HT-29 (cell line): Measurements from ENCODE around the gene OTOP3. TPM values are rescaled to one million over a fixed set of nuclear protein-coding genes. Genes with fewer than 3 reads are reported as not detected.
"Not testable (repeated sequence)": the region's sequence is repeated elsewhere in the genome, so short reads cannot be mapped to it uniquely, and the experiment has no call there.

Experiments used
- DNase-seq: peaks from one replicate; pipeline ENCODE4 v3.0.0-alpha.2; 2015; ENCODE audit warnings: low spot score
- total RNA-seq: library from RNA; depleted of rRNA; stranded (reverse); fragments of >200 nt; shearing (Covaris generic); gene quantifications from 2 replicates; pipeline ENCODE4 v1.2.3, GENCODE V29; 2014; rRNA removed

Gene OTOP3
- total RNA-seq, 1 experiment from 2014 or later = not detected

DNA sequence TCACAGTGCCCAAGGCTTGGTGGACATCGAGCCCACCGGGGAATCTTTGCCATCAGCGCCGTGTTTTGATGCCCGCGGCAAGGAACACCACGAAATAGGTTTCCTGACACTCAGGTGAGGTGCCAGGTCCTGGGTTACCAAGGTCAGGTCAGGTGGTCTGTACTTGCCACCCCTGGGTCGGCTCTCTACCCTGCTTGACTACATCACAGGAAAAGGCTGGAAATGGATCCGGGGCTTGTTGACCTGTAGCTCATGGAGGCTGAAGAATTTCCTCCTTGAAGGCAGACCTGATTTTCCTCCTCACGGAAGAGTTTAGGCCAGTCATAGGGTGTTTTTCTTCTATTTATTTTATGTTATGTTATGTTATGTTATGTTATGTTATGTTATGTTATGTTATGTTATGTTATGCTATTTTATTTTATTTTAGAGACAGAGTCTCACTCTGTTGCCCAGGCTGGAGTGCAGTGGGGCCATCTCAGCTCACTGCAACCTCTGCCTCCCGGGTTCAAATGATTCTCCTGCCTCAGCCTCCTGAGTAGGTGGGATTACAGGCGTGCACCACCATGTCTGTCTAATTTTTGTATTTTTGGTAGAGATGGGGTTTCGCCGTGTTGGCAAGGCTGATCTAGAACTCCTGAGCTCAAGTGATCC lies 47.1 kb downstream of the OTOP3 start:
- DNase-seq = not testable (repeated sequence)

DNA sequence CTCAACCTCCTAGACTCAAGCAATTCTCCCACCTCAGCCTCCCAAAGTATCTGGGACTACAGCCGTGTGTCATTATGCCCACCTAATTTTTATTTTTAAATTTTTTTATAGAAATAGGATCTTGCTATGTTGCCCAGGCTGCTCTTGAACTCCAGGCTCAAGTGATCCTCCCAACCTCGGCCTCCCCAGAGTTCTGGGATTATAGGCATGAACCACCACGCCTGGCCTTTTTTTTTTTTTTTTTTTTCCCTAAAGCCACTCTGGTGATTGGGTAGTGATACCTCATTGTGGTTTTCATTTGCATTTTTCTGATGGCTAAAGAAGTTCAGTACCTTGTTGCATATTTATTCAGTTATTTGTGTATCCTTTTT lies 50.5 kb downstream of the OTOP3 start:
- DNase-seq = no peak

DNA sequence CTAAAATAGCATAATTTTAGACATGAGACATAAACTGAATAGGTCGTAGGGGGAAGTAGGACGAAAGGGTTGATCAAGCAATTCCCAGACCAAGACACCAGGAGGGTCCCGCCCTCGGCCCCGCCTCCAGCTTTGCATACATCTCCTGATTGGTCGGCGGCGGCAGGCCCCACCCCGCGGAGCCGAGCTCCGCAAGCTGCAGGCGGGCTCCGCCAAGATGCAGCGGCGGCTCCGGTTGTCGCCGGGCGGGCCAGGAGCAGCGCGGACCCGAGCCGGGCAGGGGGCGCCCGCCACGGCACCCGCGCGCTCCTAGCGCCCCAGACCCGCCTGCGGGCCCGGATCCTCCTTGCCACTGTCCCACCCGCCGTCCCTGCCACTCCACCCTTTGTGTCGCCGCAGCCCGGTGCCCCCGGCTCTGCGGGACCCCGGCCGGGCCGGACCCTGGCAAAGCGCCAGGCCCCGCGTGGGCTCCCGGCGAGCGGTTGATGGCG lies 51.8 kb downstream of the OTOP3 start, which contains the start of gene CDR2L:
Gene CDR2L (plus strand): TSS at position 215 of the 491 bp plus-strand sequence. CDS start 412 bp downstream, outside the sequence.
- peak; percentile 92 for DNase-seq

DNA sequence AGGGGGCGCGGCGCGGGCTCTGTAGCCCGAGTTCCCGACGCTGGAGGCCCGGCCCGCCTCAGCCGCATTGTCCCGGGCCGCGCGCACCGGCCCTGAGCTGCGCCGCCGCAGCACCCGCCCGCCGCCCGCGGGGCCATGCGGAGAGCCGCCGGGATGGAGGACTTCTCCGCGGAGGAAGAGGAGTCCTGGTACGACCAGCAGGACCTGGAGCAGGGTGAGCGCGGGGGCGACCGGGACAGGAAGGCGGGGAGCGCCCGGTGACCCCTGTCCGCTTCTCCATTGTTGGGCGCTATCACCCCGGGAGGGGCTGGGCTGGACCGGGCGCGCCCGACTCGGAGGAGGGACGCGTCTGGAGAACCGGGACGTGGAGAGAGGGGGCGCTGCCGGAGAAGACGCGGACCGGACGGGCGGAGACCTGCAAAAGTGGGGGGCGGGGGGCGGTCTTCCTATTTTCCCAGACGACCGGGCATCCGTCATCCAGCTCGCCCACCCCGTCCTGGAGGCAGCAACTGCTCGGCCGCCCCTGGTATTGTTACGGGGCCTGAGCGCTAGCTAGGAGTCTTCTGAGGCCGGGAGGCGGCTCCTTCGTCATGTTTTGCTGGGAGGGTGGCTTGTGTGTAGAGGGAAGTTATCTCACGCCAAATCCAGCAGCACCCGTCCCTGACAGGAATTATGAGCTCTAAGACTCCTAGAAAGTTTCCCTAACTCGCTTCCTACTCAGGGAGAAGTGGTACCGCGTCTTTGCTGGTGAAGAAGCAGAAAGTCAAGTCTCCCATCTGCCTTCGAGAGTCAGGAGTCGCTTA lies 52.4 kb downstream of the OTOP3 start:
- peak; percentile 43 for DNase-seq

DNA sequence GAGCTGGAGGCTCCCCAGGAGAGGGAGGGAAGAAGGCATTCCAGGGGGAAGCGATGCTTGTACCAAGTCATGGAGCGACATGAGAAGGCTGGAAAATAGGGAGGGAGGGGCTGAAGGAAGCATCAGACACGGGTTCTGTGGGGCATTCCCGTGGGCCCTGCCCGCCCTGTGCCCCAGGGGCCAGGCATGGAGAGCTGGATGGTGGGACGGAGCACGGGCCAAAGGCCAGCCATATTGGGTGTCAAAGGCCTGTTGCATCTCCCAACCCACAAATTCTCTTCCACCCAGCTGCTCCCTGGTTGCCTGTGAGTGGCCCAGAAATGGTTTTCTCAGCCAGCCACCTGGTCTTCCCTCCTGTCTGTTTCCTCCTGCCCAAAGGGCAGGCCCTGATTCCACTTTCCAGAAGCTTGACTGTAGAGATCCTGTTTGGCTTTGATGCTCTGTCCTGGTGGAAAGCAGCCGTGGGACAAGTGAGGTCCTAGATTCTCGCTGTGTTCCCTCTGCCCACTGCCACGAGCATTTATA lies 54.9 kb downstream of the OTOP3 start:
- no peak for DNase-seq

DNA sequence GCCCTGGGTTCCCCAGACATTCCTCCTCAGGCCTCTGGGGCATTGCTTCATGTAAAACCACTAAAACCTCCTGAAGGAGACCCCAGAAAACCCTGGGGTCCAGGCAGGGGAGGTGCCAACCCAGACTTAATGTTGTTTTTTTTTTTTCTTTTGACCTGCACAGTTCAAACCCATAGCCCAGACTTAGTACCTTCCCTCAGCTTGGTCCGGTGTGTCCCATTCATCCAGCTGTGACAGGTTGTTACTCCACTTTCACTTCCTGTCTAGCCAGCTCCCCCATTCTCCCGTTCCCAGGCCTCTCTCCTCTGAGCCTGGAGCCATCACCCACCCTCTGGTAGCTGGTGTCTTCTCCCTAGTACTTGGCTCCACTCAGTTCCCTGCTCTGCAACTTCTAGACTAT lies 56.5 kb downstream of the OTOP3 start:
- no peak for DNase-seq

DNA sequence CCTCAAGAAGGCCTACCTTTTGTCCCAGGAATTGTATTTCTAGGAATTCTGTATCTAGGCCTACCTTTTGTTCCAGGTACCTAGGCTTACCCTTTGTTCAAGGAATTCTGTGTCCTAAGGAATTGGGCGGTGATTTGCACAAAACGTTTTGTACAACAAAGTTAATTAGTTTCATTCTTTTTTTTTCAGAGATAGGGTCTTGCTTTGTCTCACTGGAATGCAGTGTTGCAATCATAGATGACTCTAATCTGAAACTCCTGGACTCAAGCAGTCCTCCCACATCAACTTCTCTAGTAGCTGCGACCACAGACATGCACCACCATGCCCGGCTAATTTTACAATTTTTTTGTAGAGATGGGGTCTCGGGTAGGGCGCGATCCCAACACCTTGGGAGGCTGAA lies 58.7 kb downstream of the OTOP3 start:
- DNase-seq = no peak

DNA sequence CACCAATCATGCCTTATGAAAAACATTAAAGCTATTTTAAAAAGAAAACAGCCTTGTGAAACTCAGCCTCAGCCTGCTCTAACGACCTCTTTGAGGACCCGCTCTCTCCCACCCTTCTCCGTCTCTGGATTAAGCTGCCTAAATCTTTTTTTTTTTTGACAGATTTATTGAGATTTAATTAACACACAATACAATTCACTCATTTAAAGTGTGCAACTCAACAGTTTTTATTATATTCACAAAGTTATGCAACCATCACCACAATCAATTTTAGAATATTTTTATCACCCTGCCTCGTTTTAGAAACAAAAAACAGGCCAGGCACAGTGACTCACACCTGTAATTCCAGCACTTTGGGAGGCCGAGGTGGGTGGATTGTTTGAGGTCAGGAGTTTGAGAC lies 60.1 kb downstream of the OTOP3 start:
- no peak for DNase-seq

DNA sequence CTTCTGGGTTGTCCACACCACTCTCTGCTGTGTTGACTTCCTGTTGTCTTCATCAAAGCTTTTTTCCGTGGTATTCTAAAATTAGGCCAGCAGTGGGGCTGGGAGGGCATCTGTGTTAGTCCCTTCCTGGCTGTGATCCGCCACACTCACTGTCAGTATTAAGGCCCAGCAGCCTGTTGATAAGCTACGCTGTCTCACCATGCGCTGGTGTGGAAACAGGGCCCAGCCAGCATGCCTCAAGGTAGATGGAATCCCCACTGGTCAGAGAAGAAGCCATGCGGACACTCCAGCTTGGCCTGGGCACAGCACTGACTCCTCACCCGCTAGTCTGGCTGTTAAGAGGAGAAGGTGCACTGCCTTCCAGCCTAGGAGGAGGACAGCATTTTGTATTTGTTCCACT lies 63.1 kb downstream of the OTOP3 start:
- DNase-seq = no peak

DNA sequence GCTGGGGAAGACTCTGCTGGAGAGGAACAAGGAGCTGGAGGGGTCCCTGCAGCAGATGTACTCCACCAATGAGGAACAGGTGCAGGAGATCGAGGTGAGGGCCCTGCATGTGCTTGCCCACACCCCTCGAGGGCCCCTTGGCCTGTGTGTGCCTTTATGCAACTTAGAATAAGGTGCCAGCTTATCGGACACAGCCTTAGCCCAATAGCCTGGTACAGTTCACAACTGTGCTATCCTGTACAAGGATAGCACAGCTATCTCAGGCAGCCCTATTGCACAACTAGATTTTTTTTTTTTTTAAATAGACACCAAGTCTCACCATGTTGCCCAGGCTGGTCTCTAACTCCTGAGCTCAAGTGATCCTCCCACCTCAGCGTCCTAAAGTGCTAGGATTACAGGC lies 63.8 kb downstream of the OTOP3 start:
- DNase-seq = no peak

Other genes with a start within 250 kb of the OTOP3 start
- not detected in 2 replicates for gene CD300LF, start 223.0 kb upstream of the OTOP3 start, total RNA-seq
- gene RAB37, start 198.6 kb upstream of the OTOP3 start, total RNA-seq = 0.55 and 1.0 TPM in 2 replicates
- gene NHERF1, start 187.3 kb upstream of the OTOP3 start, total RNA-seq = 298 and 304 TPM in 2 replicates
- 49.5 and 50.4 TPM in 2 replicates for gene NAT9, start 159.6 kb upstream of the OTOP3 start, total RNA-seq
- 0.03 TPM in 1 of 2 replicates, not detected in the other for gene GRIN2C, start 76.0 kb upstream of the OTOP3 start, total RNA-seq
- 32.2 and 38.4 TPM in 2 replicates for gene FDXR, start 62.9 kb upstream of the OTOP3 start, total RNA-seq
- not detected in 2 replicates for gene FADS6, start 42.3 kb upstream of the OTOP3 start, total RNA-seq
- not detected in 2 replicates for gene USH1G, start 12.6 kb upstream of the OTOP3 start, total RNA-seq
- not detected in 2 replicates for gene OTOP2, start 11.6 kb upstream of the OTOP3 start, total RNA-seq
- 27.5 and 36.2 TPM in 2 replicates for gene HID1, start 36.9 kb downstream of the OTOP3 start, total RNA-seq
- gene CDR2L, start 51.7 kb downstream of the OTOP3 start, total RNA-seq = 10.2 and 10.6 TPM in 2 replicates
- gene MRPL58, start 76.8 kb downstream of the OTOP3 start, total RNA-seq = 61.7 and 66.4 TPM in 2 replicates
- gene ATP5PD, start 111.1 kb downstream of the OTOP3 start, total RNA-seq = 127 and 169 TPM in 2 replicates
- 8.9 and 9.2 TPM in 2 replicates for gene KCTD2, start 111.3 kb downstream of the OTOP3 start, total RNA-seq
- 231 and 264 TPM in 2 replicates for gene SLC16A5, start 152.1 kb downstream of the OTOP3 start, total RNA-seq
- 18.3 and 18.8 TPM in 2 replicates for gene ARMC7, start 174.1 kb downstream of the OTOP3 start, total RNA-seq
- gene NT5C, start 195.8 kb downstream of the OTOP3 start, total RNA-seq = 206 and 233 TPM in 2 replicates
- 232 and 245 TPM in 2 replicates for gene JPT1, start 218.6 kb downstream of the OTOP3 start, total RNA-seq
- 151 and 169 TPM in 2 replicates for gene SUMO2, start 247.1 kb downstream of the OTOP3 start, total RNA-seq